CD4-positive, alpha-beta T cell treated with Interleukin-15 for 1 hour (primary cell): ENCODE measurements around the gene DMBT1.
"Not testable (repeated sequence)": the region's sequence is repeated elsewhere in the genome, so short reads cannot be mapped to it uniquely, and the experiment has no call there.

Source experiments
- DNase-seq: peaks from one replicate; pipeline ENCODE4 v3.0.0-alpha.2; 2020

DMBT1 gene

GRCh38 chr10:122549636-122550035 is 10.9 kb upstream of the DMBT1 start:
- no peak for DNase-seq

DNA sequence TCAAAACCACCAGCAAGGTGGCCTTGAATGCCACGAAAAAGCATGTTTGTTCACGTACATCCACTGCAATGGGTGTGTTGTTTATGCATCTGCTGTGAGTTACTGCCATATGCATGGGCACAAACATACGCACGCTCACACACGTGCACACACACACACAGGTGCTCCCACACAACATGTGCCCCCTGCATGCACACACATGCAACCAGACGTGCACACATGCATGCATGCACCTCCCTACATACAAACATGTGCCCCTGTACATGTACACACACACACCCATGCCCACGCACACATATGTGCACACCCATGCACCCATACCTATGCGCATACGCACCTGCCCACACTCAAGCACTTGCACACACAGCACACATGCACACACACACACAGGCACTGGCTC is 10.1 kb upstream of the DMBT1 start:
- DNase-seq: no peak

- no peak for DNase-seq
Observed at GRCh38 chr10:122550983-122551382, 9.6 kb upstream of the DMBT1 start.

- peak; percentile 35 for DNase-seq
Observed at GRCh38 chr10:122551450-122551849, 9.1 kb upstream of the DMBT1 start.

- no peak for DNase-seq
Observed at GRCh38 chr10:122553341-122553740, 7.2 kb upstream of the DMBT1 start.

DNA sequence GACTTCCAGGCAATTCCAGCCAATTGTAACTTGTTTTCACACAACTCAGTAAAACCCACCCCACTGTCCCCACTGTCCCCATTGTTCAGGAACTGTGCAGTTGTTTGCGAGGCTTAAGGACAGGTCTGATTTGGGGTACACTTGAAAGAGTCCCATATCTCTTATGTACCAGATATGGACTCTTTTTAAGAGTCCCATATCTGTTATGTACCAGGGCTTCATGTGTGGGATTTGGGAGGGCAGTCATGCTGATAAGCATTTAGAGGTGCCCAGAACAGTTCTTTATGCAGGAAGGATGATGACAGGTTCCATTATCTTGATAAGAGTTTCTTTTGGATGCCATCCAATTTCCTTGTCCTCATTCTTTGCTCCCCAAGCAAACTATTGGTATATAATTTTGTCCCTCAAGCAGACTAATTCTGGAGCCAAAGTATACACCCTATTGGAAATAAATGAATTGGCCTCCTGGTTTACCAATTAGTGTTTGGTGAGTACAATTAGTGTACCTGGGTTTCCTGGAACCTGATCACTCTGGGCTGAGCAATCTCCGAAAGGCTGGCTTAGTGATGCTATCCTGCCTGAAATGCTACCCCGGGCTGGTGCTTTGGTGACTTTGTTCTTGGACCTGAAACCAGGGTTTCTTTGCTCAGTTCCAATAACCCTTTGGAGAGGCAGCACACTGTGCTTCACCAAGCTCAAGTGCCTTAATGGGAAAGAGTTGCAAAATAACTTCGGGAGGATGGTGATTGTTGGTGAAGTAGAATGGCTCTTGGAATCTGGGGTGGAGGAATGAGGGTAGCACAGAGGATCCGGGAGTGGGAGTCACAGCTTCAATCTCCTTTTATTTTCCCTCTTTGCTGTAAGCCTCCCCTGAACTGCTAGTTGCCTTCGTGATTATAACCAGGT is 6.2 kb upstream of the DMBT1 start:
- no peak for DNase-seq

GRCh38 chr10:122555442-122555841 is 5.1 kb upstream of the DMBT1 start:
- DNase-seq: no peak

- no peak for DNase-seq
Observed at GRCh38 chr10:122557516-122557915, 3.0 kb upstream of the DMBT1 start.

DNA sequence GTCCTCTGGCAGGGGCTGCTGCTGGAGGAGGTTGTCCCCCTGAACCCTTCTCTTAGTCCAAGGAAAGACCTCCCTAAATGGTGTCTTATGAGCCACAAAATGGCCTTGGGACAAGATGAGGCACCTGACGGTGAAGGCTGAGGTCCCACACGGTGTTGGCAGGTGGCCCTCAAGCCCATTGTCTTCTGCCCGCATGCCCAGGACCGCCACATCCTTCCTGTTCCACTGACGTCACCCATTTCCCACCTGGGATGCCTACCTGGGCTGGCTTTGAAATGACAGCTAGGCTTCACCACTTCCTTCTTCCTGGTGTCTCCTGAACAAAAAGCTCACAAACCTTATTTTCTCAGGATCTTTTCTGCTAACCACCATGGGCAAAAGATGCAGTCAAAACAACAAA is 2.1 kb upstream of the DMBT1 start:
- no peak for DNase-seq

DNA sequence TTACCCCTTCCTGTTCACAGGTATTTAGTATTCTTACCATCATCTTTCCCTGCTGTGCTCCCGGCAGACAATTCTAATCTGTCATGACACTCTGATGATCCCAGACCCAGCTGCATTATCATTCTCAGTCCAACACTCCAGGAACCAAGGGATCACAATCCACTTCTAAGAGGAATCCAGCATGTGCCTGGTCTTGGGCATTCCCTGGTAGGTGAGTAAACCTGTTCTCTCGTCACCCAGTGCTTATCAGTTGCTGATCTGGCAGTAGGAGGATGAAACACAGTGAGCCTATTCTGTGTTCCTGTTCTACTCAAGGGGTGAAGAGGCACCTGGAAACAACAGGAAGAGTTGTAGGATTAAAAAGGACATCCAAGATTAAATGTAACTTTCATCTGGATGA is 1.3 kb upstream of the DMBT1 start:
- no peak for DNase-seq

DNA sequence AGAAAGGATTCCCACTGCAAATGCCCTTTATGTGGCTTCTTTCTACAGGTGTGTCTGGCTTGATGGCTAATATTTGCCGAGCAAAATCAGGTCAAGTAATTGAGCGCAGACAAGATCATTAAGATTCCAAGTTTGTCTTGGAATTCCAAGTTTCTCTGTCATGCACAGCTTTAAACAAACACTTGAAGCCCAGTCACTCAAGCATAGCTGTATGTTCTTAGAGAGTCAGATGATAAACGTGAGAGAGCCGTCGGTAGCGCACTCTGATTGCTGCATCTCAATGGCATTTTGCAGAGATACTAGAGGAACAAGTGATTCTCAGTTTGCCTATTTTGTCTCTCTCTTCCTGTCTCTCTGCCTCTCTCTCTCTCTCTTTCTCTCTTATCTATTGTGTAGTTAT is 658 bp downstream of the DMBT1 start:
- no peak for DNase-seq

DNA sequence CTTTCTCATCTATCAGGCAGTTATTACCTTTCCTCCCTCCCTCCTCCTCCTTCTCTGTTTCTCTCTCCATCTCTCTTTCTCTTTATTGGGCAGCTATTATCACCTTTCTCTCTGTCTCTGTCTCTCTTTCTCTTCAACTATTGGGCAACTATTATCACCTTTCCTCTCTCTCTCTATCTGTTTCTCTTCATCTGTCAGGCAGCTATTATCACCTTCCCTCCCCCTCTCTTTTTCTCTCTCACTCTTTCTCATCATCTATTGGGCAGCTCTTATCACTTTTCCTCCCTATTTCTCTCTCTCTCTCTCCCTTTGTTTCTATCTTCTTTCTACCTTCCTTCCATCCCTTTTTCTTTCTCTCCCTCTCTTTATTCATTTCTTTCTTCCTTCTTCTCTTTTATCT is 1.2 kb downstream of the DMBT1 start:
- DNase-seq: no peak

- no peak for DNase-seq
Observed at GRCh38 chr10:122564980-122565379, 4.4 kb downstream of the DMBT1 start.

GRCh38 chr10:122565766-122566206 is 5.2 kb downstream of the DMBT1 start:
- peak; percentile 51 for DNase-seq

DNA sequence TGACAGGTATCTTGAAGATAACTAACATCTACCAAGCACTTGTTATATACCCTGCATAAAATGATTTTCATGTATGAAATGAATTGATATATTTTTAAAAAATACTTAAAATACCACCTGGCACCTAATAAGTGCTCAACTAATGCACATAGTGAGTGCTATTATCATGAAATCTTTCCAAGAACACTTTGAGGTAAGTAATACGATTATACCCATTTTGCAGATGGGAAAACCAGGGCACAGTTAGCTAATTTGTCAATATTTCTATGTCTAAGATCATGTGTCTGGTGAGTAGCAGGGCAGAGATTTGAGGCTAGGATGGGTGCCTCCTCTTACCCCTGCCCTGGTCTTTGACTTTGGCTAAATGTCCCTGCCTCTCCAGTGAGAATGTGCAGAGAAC is 6.1 kb downstream of the DMBT1 start:
- DNase-seq: no peak

DNA sequence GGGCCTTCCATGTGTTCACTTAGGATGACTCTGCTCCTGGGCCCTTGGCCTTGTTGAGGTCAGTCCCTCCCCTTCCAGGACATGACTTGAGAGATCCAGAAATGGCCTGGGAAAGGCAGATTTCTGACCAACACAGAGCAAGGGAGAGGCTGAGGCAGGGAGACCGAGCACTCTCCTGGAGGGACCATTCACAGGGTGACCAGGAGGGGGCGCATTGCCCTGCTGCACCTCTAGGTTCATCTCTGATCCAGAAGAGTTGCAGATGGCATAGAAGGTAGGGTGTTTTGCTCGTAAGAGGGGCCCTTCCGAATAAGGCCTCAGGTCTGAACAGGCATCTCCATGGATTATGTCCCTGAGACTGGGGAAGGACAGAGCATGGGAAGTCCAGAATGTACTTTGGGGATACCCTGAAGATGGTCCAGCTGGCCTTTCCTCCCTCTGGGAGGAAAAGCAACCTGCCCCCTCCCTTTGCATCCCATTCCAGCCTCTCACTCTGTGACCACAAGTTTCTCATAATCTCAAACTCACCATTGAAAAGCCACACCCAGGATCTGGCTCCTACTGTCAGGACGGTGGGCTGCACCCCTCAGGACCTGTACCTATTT is 6.6 kb downstream of the DMBT1 start:
- no peak for DNase-seq

DNA sequence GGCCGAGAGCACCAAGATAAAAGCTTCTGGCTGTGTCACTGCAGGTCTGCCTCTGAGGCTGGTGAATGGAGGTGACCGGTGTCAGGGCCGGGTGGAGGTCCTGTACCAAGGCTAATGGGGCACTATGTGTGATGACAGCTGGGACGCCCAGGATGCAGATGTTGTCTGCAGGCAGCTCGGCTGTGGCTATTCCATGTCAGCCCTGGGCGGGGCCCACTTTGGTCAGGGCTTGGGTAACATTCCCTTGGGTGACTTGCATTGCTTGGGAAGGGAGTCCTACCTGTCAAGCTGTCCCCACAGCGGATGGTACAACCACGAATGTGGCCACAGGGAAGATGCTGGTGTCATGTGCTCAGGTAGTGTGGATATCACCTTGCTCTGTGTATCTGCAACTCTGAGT is 8.0 kb downstream of the DMBT1 start:
- no peak for DNase-seq

- peak; percentile 4 for DNase-seq
Observed at GRCh38 chr10:122570920-122571319, 10.4 kb downstream of the DMBT1 start.

DNA sequence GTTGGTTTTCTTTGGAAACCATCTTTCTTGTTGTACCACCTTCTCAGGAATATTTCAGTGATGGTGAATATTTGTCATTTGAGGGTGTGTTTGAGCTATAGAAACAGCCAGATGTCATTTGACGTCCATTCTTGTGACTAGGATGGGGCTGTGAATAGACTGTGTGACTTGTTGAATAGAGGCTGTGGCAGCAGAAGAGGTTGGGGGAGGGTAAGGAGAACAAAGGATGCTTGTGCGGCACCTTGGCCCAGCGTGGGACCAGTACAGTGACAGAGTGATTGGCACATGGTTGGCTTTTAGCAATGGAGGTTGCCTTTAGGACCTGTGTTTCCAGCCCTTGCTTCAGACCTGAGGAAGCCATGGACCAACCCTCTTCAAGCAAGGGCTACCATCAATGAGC is 11.3 kb downstream of the DMBT1 start:
- no peak for DNase-seq

DNA sequence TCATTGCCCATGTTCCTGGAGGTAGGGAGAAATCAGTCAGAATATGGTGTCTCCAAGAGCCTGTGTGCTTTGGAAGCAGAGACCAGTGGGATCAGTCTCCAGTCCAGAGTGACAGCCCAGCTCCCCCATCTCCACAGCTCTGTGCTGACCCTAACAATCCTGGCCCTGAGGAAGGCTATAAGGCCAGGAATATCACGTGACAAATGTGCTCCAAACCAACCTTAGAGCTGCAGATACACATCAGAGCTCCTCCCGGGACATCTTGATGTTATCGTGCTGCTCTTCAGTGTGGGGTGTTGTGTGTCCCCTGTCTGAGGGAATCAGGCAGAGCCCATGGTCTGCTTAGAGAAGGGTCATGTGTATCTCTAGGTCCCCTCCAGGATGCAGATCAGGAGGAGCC is 15.2 kb downstream of the DMBT1 start:
- DNase-seq: no peak

- no peak for DNase-seq
Observed at GRCh38 chr10:122576291-122576690, 15.7 kb downstream of the DMBT1 start.

DNA sequence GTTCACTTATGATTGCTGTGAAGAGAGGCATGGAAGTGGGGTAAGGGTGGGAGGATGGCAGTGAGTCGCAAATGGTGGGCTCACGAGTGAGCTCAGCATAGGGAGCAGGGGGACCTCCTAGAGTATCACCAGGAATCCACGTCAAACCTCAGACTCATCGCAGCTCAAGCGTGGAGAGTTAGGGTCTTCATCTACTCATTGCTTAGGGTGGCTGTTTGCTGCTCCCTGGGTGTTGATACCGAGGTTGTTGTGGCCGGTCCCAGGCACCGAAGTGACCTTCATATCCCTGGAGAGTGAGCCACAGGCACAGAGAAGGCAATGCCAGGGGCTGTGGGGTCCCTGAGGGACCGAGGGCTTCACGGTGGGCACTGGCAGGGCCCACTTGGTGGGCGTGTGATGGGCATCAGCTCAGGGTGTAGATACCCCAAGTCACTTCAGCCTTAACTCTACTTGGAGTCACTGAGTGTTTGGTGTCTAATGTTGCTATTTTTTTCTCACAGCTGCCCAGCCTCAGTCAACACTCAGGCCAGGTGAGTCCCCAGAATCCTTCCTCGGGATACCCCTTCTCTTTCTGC is 16.8 kb downstream of the DMBT1 start:
- no peak for DNase-seq

GRCh38 chr10:122586070-122586469 is 25.5 kb downstream of the DMBT1 start:
- not testable (repeated sequence) for DNase-seq

DNA sequence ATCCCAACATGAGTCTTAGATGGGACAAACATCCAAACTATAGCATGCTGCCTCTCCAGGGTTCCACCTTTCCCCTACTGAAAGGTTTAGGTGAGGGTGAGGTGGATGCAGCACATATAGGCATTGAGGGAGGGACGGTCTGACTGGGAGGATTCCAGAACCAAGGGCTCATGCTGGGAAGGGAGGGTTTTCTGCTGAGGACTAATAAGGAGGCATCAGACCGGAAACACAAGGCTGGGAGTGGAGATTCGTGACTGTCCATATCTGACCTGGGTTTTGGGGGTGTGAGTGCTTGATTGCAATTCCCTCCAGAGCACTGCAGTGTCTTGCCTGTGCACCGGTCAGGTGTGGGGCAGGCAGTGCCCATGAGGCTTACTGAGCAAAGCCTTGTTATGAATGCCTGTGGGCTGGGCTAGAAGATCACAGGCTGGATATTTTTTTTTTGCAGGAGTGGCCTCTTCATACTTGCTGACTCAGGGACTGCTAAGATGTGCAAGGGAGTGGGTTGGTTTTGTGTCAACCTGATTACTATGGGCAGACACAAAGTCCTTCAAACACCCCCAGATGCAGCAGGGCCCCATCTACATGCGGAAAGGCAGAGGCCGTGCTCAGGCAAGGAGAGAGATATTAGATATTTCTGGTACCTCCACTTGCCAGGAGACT is 26.7 kb downstream of the DMBT1 start:
- no peak for DNase-seq
